Stomach (tissue), 9 donors: ENCODE data around the gene HNRNPDL. TPM values are rescaled to one million over a fixed set of nuclear protein-coding genes. Genes with fewer than 3 reads are reported as not detected.
A peak's percentile ranks its signal among the peaks of the same experiment; 100 is the strongest.
"Not testable (repeated sequence)": the region's sequence is repeated elsewhere in the genome, so short reads cannot be mapped to it uniquely, and the experiment has no call there.

ENCODE experiments used
- DNase-seq, 2 donors: peaks; one replicate each; pipeline versions ENCODE4 v3.0.0 to v3.0.0-alpha.2; 2013 to 2019
- H3K27ac ChIP-seq, 5 donors: fragments of 200-600 bp in 4 of 5; sonication (generic) in 4 of 5; one replicate each; pipeline ENCODE4 v1.5.1; 2013 to 2019; ENCODE audit warnings: mild to moderate bottlenecking in 1 of 5, moderate library complexity in 1 of 5
- H3K27me3 ChIP-seq, 3 donors: fragments of 200-600 bp; sonication (generic); one replicate each; pipeline ENCODE4 v1.5.1; 2017 to 2019; ENCODE audit warnings: mixed run types in 1 of 3
- H3K36me3 ChIP-seq, 4 donors: fragments of 200-600 bp; sonication (generic); 1 replicate in 3 of 4; 2 replicates in 1 of 4; pipeline ENCODE4 v1.5.1; 2016 to 2019
- H3K4me1 ChIP-seq, 4 donors: fragments of 200-600 bp; sonication (generic); one replicate each; pipeline ENCODE4 v1.5.1; 2016 to 2019
- H3K4me3 ChIP-seq, 4 donors: fragments of 200-600 bp; sonication (generic) in 3 of 4; one replicate each; pipeline ENCODE4 v1.5.1; 2016 to 2019; ENCODE audit warnings: mild to moderate bottlenecking in 1 of 4
- H3K9me3 ChIP-seq, 4 donors: fragments of 200-600 bp; sonication (generic); one replicate each; pipeline ENCODE4 v1.5.1; 2016 to 2019
- CTCF ChIP-seq, 7 experiments: fragments of 450-650 bp in 4 of 7; fragments of 200-600 bp in 3 of 7; sonication (generic) in 3 of 7; IDR thresholded peaks; one replicate each; pipeline ENCODE4 v1.5.1; 2016 to 2019; ENCODE audit warnings: antibody characterized with exemption in 7 of 7, control low read depth in 2 of 7, mild to moderate bottlenecking in 1 of 7
- EP300 ChIP-seq: sonication (generic); formaldehyde crosslinking; IDR thresholded peaks from one replicate; pipeline ENCODE4 v1.6.1; 2017; ENCODE audit warnings: antibody characterized with exemption
- POLR2A ChIP-seq, 4 donors: fragments of 450-650 bp; IDR thresholded peaks; one replicate each; pipeline ENCODE4 v1.6.1; 2016; ENCODE audit warnings: antibody characterized with exemption in 4 of 4, control low read depth in 2 of 4, mild to moderate bottlenecking in 1 of 4, moderate library complexity in 1 of 4
- POLR2AphosphoS5 ChIP-seq, 3 donors: sonication (generic); formaldehyde crosslinking; IDR thresholded peaks; one replicate each; pipeline ENCODE4 v1.6.1; 2016; ENCODE audit warnings: antibody characterized with exemption in 3 of 3
- WGBS, 5 donors: extraction: QIAGEN DNeasy Blood & Tissue Kit in 3 of 5; methylation state at CpG; one replicate each; pipeline versions ENCODE4 v1.1.5 to v1.1.7; 2013 to 2018; 5-methylcytosine and 5-hydroxymethylcytosine counted together
- intact Hi-C: fragments of 100-400 bp; cut with DNase I; formaldehyde crosslinking; loops from one replicate; pipeline ENCODE4 v1.15.1; 2023; ENCODE audit warnings: low total_unique reads
- polyA plus RNA-seq, 3 donors: library from polyadenylated mRNA; stranded (reverse); fragments of 200-250 nt; gene quantifications; one replicate each; pipeline ENCODE4 v1.2.3, GENCODE V29; 2013
- total RNA-seq, 5 donors: library from RNA; depleted of rRNA; stranded (reverse); fragments of >200 nt; gene quantifications; one replicate each; pipeline versions ENCODE4 v1.1.0 to v1.2.3, GENCODE V29; 2014 to 2016
- donor health status: healthy with polysubstance abuse.
- donor health status: Bipolar disorder and iron deficiency.
- donor health status: healthy.

Gene HNRNPDL
- total and polyA plus RNA-seq, 8 donors: 71.8 to 456 (median 138) TPM

DNA sequence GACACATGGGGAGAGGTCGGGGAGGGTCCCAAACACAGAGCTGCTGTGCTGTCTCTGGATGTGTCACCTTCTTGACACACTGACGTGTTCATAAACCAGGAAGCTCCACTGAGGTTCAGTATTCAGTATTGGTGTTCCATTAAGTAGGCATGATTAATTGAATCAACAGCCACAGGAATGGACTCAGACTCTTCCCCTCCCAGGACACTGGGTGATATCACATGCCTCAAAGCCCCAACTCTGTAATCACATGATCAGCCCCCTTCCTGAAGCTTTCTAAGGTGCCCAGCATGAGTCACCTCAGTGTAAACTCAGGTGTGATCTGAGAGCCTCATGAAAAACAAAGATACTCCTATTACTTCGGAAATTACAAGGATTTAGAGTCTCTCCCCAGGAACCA, 35.4 kb downstream of the HNRNPDL start:
- intact Hi-C loops: no loop called here
- TF ChIP-seq EP300 (no peak), CTCF (IDR thresholded peaks at IDR 0.05) (no peak), POLR2AphosphoS5 (IDR thresholded peaks at IDR 0.05) (peak in 2 of 3 donors; percentile 21 to 52)
- no peaks in the 10 kb centered on the region for H3K9me3 ChIP-seq
- DNase-seq: peak in 1 of 2 donors; percentile 47
- WGBS, 5 donors: 60 to 83% (median 70%) methylated on average over 3 of the region's 3 CpGs
- H3K4me3 ChIP-seq: no peak overlapping the region
- H3K4me1 ChIP-seq: no peaks in the 10 kb centered on the region
- no peaks in the 10 kb centered on the region for H3K27me3 ChIP-seq
- H3K27ac ChIP-seq: no peak overlapping the region
- H3K36me3 ChIP-seq: no peaks in the 10 kb centered on the region

- H3K27ac ChIP-seq, H3K4me1 ChIP-seq, H3K9me3 ChIP-seq, intact Hi-C loops, H3K27me3 ChIP-seq, H3K36me3 ChIP-seq, H3K4me3 ChIP-seq, DNase-seq: not testable (repeated sequence)
- 79 to 89% (median 85%) methylated on average over 9 of the region's 9 CpGs for WGBS, 5 donors
Observed at GRCh38 chr4:82390061-82390460, 40.2 kb downstream of the HNRNPDL start.

GRCh38 chr4:82388405-82388804, 41.9 kb downstream of the HNRNPDL start:
- DNase-seq: no peak
- Histone ChIP-seq H3K9me3 (no peaks in the 10 kb centered on the region), H3K4me3 (no peak overlapping the region), H3K36me3 (no peaks in the 10 kb centered on the region), H3K4me1 (no peaks in the 10 kb centered on the region), H3K27ac (no peak overlapping the region), H3K27me3 (no peaks in the 10 kb centered on the region)
- TF ChIP-seq POLR2A (IDR thresholded peaks at IDR 0.05): no peak
- no peak for TF ChIP-seq CTCF (IDR thresholded peaks at IDR 0.05)
- no peak for TF ChIP-seq EP300
- TF ChIP-seq POLR2AphosphoS5 (IDR thresholded peaks at IDR 0.05): no peak
- intact Hi-C loops: no loop called here
- 55 to 76% (median 60%) methylated on average over 1 of the region's 1 CpG for WGBS, 5 donors

DNA sequence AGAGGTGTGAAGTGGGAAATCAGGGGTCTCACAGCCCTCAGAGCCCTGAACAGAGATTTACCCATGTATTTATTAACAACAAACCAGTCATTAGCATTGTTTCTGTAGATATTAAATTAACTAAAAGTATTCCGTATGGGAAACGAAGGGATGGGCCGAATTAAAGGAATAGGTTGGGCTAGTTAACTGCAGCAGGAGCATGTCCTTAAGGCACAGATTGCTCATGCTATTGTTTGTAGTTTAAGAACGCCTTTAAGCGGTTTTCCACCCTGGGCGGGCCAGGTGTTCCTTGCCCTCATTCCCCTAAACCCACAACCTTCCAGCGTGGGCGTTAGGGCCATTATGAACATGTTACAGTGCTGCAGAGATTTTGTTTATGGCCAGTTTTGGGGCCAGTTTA, 44.0 kb downstream of the HNRNPDL start:
- DNase-seq, H3K27me3 ChIP-seq, H3K4me3 ChIP-seq, H3K9me3 ChIP-seq, H3K4me1 ChIP-seq, H3K27ac ChIP-seq, intact Hi-C loops, H3K36me3 ChIP-seq: not testable (repeated sequence)
- 86 to 97% (median 94%) methylated on average over 8 of the region's 8 CpGs for WGBS, 5 donors

- WGBS, 5 donors: 65 to 92% (median 76%) methylated on average over 2 of the region's 2 CpGs
- Histone ChIP-seq H3K27me3 (no peaks in the 10 kb centered on the region), H3K4me1 (no peaks in the 10 kb centered on the region), H3K36me3 (peaks cover 0 to 3% (median 0%) of the 10 kb centered on the region in 4 donors), H3K9me3 (no peaks in the 10 kb centered on the region), H3K27ac (no peak overlapping the region), H3K4me3 (no peak overlapping the region)
- DNase-seq: no peak
- intact Hi-C loops: no loop called here
- TF ChIP-seq CTCF (IDR thresholded peaks at IDR 0.05): no peak
- TF ChIP-seq POLR2AphosphoS5 (IDR thresholded peaks at IDR 0.05): no peak
- no peak for TF ChIP-seq POLR2A (IDR thresholded peaks at IDR 0.05)
- no peak for TF ChIP-seq EP300
Observed at GRCh38 chr4:82382751-82383150, 47.5 kb downstream of the HNRNPDL start.
